DMS 273 (cell line): Measurements from ENCODE around the gene NR4A1.
A peak's percentile ranks its signal among the peaks of the same experiment; 100 is the strongest.

Experiments used
- DNase-seq: peaks from one replicate; lab custom pipeline; 2025; ENCODE audit not compliant: unreplicated experiment; lab: John Stamatoyannopoulos, UW

The NR4A1 gene

GRCh38 chr12:52050758-52051541 is at the start of gene NR4A1:
NR4A1 (plus strand) TSS chr12:52051442; CDS start chr12:52054329, 2,887 bp downstream.
- DNase-seq, result peak; percentile 92

- DNase-seq, result peak; percentile 37
These were observed 48.2 kb upstream of the NR4A1 start for GRCh38 chr12:52003016-52003550.

GRCh38 chr12:52003591-52003990 is 47.7 kb upstream of the NR4A1 start:
- DNase-seq, result peak; percentile 71

- DNase-seq, result peak; percentile 82
These were observed 47.1 kb upstream of the NR4A1 start for GRCh38 chr12:52004042-52004648.

- DNase-seq, result no peak
These were observed 45.9 kb upstream of the NR4A1 start for GRCh38 chr12:52005218-52005902.

GRCh38 chr12:52005903-52006703 is 45.1 kb upstream of the NR4A1 start:
- DNase-seq, result peak; percentile 14

- peak; percentile 70 for DNase-seq
These were observed 44.5 kb upstream of the NR4A1 start, which contains the start of gene TAMALIN for GRCh38 chr12:52006726-52007157. TAMALIN (plus strand) TSS chr12:52006946; CDS start chr12:52007020, 74 bp downstream.

GRCh38 chr12:52007158-52007921 is 43.9 kb upstream of the NR4A1 start:
- DNase-seq, result peak; percentile 36

- DNase-seq, result no peak
These were observed 43.2 kb upstream of the NR4A1 start for GRCh38 chr12:52007982-52008510.

GRCh38 chr12:52009081-52009751 is 42.0 kb upstream of the NR4A1 start:
- DNase-seq, result no peak

GRCh38 chr12:52010152-52010622 is 41.1 kb upstream of the NR4A1 start:
- DNase-seq, result peak; percentile 66

- peak; percentile 54 for DNase-seq
These were observed 40.3 kb upstream of the NR4A1 start for GRCh38 chr12:52010692-52011601.

GRCh38 chr12:52011602-52012214 is 39.5 kb upstream of the NR4A1 start:
- DNase-seq, result no peak

GRCh38 chr12:52013626-52014310 is 37.5 kb upstream of the NR4A1 start:
- no peak for DNase-seq

- no peak for DNase-seq
These were observed 36.4 kb upstream of the NR4A1 start for GRCh38 chr12:52014567-52015530.

GRCh38 chr12:52015532-52016041 is 35.7 kb upstream of the NR4A1 start:
- DNase-seq, result no peak
